GM06990 (cell line): ENCODE results near the gene ENC1.

Source experiments
- DNase-seq: peaks from one replicate; pipeline ENCODE4 v3.0.0-alpha.2; 2011; ENCODE audit not compliant: insufficient read length; ENCODE audit errors: extremely low read depth
- H3K27me3 ChIP-seq: replicated peaks from 2 replicates; pipeline ENCODE4 v1.6.0; 2011; ENCODE audit warnings: low read length; ENCODE audit not compliant: control insufficient read depth, insufficient read depth
- H3K36me3 ChIP-seq: 2 replicates; pipeline ENCODE4 v1.5.1; 2011; ENCODE audit warnings: low read length; ENCODE audit not compliant: control insufficient read depth, insufficient read depth
- H3K4me3 ChIP-seq: replicated peaks from 2 replicates; pipeline ENCODE4 v1.5.1; 2011; ENCODE audit warnings: low read depth, mild to moderate bottlenecking, control low read depth, low read length
- CTCF ChIP-seq: IDR thresholded peaks from 2 replicates; pipeline ENCODE4 v1.5.1; 2011; ENCODE audit warnings: low read length, control low read depth, mild to moderate bottlenecking, inconsistent platforms; ENCODE audit not compliant: insufficient read depth, poor library complexity, severe bottlenecking

Gene ENC1, protein sequence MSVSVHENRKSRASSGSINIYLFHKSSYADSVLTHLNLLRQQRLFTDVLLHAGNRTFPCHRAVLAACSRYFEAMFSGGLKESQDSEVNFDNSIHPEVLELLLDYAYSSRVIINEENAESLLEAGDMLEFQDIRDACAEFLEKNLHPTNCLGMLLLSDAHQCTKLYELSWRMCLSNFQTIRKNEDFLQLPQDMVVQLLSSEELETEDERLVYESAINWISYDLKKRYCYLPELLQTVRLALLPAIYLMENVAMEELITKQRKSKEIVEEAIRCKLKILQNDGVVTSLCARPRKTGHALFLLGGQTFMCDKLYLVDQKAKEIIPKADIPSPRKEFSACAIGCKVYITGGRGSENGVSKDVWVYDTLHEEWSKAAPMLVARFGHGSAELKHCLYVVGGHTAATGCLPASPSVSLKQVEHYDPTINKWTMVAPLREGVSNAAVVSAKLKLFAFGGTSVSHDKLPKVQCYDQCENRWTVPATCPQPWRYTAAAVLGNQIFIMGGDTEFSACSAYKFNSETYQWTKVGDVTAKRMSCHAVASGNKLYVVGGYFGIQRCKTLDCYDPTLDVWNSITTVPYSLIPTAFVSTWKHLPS

GRCh38 chr5:74640450-74640953 lies at the start of gene ENC1:
TSS of gene ENC1 (minus strand) at chr5:74640728. CDS start at chr5:74636485, 4,243 bp downstream.
- peak within 1 kb of the TSS; percentile 94 for H3K4me3 ChIP-seq
- H3K27me3 ChIP-seq: no peaks in the 10 kb centered on the region
- peak; percentile 25 for TF ChIP-seq CTCF
- peaks cover 2% of the 10 kb centered on the region for H3K36me3 ChIP-seq
- peak; percentile 94 for DNase-seq

- Histone ChIP-seq H3K4me3 (no peak overlapping the region), H3K36me3 (no peaks in the 10 kb centered on the region), H3K27me3 (no peaks in the 10 kb centered on the region)
- TF ChIP-seq CTCF: no peak
- no peak for DNase-seq
Observed at GRCh38 chr5:74686962-74687751, 46.6 kb upstream of the ENC1 start.

DNA sequence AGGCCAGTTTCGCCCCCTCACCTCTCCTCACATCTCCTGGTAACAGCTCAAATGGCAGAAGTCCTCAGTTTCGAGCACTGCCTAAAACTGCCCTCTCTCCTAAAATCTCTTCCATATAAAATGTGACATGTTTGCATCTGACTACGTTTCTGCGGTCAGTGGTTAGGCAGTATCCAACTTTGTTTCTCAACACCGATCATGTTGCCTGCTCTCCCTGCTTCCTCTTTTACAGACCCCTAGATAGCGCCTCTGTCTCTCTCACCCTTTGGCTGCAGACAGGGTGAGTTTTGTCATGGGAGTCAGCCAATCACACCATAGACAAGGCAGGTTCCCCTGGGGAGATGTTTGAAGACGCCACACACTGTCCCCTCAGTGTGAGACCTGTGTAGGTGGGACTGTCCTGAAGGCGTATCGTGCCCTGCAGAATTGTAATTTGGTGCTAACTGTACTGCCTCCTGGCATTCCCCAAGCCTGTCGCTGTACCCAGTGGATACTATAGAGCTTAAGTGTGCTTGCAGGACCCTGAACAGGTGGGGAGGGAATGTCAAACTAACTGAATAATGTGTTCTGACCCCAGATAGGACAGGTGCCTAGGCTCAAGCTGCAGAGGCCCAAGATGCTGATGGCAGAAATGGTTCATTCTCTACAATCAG lies 45.6 kb upstream of the ENC1 start:
- peak; percentile 25 for DNase-seq
- TF ChIP-seq CTCF: no peak

DNA sequence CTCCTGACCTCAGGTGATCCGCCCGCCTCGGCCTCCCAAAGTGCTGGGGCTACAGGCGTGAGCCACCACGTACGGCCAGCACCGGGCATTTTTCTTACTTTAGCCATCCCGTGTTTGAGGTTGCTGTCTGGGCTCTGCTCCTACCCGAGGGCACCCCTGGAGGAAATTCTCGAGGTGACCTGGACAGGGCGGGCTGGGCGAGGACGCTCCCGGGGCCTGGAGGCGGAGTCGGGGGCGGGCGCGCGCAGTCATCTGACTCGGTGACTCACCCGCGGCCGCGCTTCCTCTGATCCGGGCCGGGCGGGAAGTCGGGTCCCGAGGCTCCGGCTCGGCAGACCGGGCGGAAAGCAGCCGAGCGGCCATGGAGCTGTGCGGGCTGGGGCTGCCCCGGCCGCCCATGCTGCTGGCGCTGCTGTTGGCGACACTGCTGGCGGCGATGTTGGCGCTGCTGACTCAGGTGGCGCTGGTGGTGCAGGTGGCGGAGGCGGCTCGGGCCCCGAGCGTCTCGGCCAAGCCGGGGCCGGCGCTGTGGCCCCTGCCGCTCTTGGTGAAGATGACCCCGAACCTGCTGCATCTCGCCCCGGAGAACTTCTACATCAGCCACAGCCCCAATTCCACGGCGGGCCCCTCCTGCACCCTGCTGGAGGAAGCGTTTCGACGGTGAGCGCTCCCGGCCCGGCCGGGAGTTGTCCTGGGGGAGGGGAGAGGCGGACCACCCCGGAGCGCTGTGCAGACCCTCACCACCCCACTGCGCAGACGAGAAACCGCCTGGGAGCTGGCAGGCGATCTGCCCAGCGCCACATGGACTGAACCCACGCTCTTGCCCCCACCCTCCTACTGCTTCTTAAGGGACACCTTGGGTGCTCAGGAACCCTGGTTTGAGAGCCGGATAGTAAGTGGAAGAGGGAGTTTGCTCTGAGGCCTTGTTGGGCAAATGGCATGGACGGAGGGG lies 44.6 kb upstream of the ENC1 start, which contains the start of gene HEXB:
HEXB (plus strand) TSS at position 334 of the 952 bp plus-strand sequence; CDS start at position 362, 28 bp downstream.
- peak; percentile 83 for DNase-seq

More for the DNA sequence above, 45.6 kb upstream of the ENC1 start:
- Histone ChIP-seq H3K4me3 (peak overlapping the region; percentile 81), H3K36me3 (no peaks in the 10 kb centered on the region), H3K27me3 (no peaks in the 10 kb centered on the region)

More for the DNA sequence above, 44.6 kb upstream of the ENC1 start, which contains the start of gene HEXB:
- Histone ChIP-seq H3K4me3 (peak within 1 kb of the TSS; percentile 81), H3K27me3 (no peaks in the 10 kb centered on the region), H3K36me3 (no peaks in the 10 kb centered on the region)
- TF ChIP-seq CTCF: no peak
